ENCODE results near the gene FGF22. TPM values are rescaled to one million over a fixed set of nuclear protein-coding genes. Genes with fewer than 3 reads are reported as not detected.

FGF22 gene
- total and polyA plus RNA-seq, 2 of the 13 experiments (the other 11 are each of a cell fraction or from before 2014, with no cell fraction given): 0.24 TPM; not detected in 1

DNA sequence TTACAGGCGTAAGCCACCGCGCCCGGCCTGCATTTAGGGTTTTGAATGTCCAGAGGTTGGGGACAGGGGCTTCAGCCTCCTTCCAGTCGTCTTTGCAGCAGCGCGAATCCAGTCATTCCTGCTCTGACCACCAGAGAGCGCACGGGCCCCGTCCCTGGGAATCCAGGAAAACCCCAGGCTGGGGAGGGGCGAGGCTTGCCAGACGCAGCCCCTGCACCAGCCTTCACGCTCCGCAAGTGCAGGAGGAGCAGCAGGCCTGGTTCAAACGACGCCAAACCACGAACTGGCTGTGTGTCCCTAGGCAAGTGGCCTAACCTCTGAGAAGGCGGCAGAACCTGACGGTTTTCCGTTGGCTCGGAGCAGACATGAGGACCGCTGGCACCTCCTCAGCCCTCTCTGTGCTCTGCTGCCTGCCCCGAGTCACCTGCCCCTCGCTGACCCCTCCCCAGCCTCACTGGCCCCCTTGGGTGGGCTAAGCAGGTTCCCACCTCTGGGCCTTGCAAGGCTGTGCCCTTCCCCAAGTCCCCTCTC is 25.3 kb downstream of the FGF22 start (continued):
- TF ChIP-seq ZNF816 (CRISPR knock-in tag; IDR thresholded peaks at IDR 0.05; ENCODE audit: borderline replicate concordance) (no peak), CCAR2 (optimal IDR thresholded peaks at IDR 0.05; ENCODE audit: low read depth, low read length) (no peak), ZBTB7A (CRISPR knock-in tag; IDR thresholded peaks at IDR 0.05) (peak; percentile 97), ZNF337 (CRISPR knock-in tag; IDR thresholded peaks at IDR 0.05; ENCODE audit: borderline replicate concordance, low read depth) (no peak), ZHX2 (IDR thresholded peaks at IDR 0.05; ENCODE audit: low read depth) (no peak), ZHX2 (CRISPR knock-in tag; IDR thresholded peaks at IDR 0.05; ENCODE audit: borderline replicate concordance) (no peak), KLF13 (CRISPR knock-in tag; IDR thresholded peaks at IDR 0.05) (no peak), CERS6 (CRISPR knock-in tag; IDR thresholded peaks at IDR 0.05) (no peak), ZNF138 (CRISPR knock-in tag; IDR thresholded peaks at IDR 0.05; ENCODE audit: low read depth) (peak; percentile 48; the same call in 1 of the 2 replicates), HOXA7 (CRISPR knock-in tag; IDR thresholded peaks at IDR 0.05) (no peak), RBFOX2 (IDR thresholded peaks at IDR 0.05; ENCODE audit: low read depth, low read length) (no peak), SYNCRIP (IDR thresholded peaks at IDR 0.05; ENCODE audit: insufficient read depth, low read depth, low read length) (no peak), JUN (CRISPR knock-in tag; IDR thresholded peaks at IDR 0.05) (no peak), HMG20B (CRISPR knock-in tag; conservative IDR thresholded peaks at IDR 0.05) (no peak; the same call in 1 of the 2 replicates), KDM4B (CRISPR knock-in tag; IDR thresholded peaks at IDR 0.05) (peak; percentile 66; the same call in 1 of the 2 replicates), ZNF678 (CRISPR knock-in tag; IDR thresholded peaks at IDR 0.05) (no peak), ASH2L (IDR thresholded peaks at IDR 0.05; ENCODE audit: insufficient read length, low read depth, low read length) (no peak), ZNF44 (CRISPR knock-in tag; IDR thresholded peaks at IDR 0.05) (no peak)
- TF ChIP-seq, protein P1, sequence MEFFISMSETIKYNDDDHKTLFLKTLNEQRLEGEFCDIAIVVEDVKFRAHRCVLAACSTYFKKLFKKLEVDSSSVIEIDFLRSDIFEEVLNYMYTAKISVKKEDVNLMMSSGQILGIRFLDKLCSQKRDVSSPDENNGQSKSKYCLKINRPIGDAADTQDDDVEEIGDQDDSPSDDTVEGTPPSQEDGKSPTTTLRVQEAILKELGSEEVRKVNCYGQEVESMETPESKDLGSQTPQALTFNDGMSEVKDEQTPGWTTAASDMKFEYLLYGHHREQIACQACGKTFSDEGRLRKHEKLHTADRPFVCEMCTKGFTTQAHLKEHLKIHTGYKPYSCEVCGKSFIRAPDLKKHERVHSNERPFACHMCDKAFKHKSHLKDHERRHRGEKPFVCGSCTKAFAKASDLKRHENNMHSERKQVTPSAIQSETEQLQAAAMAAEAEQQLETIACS (CRISPR knock-in tag; IDR thresholded peaks at IDR 0.05): peak; percentile 62
- TF ChIP-seq, protein P2, sequence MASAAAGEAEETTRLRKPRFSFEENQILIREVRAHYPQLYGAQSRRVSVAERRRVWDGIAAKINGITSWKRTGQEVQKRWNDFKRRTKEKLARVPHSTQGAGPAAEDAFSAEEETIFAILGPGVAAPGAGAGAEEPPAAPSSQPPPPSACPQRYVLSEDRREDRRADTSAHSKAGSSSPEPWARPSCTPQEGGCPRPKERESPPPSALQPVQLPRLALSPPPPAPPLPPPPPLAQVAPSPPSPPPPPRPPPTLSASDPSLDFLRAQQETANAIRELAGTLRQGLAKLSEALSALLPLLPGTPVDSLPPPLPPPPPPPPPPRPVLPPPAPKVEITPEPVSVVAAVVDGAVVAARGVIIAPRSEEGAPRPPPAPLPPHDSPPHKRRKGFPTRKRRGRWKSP (CRISPR knock-in tag; IDR thresholded peaks at IDR 0.05): no peak
